NCI-H2171 treated with DMSO at 0.1 percent for 48 hours (cell line): ENCODE results near the gene OR2H1.

ENCODE experiments used
- DNase-seq: peaks from one replicate; lab custom pipeline; 2025; lab: John Stamatoyannopoulos, UW

Gene OR2H1

DNA sequence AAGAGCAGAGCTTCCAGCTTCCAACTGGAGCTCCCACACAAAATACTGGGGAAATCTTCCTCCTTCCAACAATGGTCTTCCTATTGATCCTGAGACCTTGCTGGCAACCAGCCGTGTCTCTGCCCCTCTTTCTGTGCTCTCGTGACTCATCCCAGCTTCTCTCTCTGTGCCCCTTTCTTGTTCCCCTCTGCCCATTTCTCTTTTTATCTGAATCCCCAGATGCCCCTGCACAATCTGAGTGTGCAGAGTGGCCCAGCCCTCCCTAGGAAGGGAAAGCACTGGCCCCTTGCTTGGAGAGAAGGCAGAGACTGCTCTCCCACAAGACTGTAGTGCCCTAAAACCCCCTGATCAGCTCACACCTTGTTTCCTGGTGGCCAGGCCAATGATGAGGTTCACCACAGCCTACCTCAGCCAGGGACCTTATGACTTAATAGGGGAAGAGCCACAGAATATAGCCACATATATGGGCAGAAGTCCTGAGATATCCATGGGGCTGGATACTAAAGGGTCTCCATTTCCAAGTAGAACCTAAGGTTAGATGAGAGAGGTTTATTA lies 53.9 kb downstream of the OR2H1 start:
- no peak for DNase-seq
